C4-2B (cell line): ENCODE measurements around the gene NEURL2.

Experiments used
- H3K27ac ChIP-seq: fragments of 450-650 bp; 2 replicates; pipeline ENCODE4 v1.5.1; 2017
- CTCF ChIP-seq: fragments of 450-650 bp; conservative IDR thresholded peaks from 2 replicates; pipeline ENCODE4 v1.5.1; 2017; ENCODE audit warnings: mild to moderate bottlenecking
- ZFX ChIP-seq: fragments of 450-650 bp; IDR thresholded peaks from 2 replicates; pipeline ENCODE4 v1.6.1; 2017

Gene NEURL2

DNA sequence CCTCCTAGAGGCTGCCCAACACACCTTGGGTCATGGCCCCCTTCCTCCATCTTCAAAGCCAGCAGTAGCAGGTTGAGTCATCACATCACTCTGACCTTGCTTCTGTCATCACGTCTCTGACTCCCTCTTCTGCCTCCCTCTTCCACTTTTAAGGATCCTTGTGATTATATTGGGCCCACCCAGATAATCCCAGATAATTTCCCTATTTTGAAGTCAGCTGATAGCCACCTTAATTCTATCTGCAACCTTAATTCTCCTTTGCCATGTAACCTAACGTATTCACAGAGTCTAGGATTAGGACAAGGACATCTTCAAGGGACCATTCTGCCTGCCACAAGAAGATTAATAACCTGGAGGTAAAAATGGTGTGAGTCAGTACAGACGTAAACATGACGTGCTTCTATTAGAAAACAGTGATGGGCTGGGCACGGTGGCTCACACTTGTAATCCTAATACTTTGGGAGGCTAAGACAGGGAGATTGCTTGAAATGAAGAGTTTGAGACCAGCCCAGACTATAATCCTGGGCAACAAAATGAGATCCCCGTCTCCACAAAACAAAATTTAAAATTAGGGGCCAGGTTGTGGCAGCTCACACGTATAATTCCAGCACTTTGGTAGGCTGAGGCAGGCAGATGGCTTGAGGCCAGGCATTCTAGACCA, 30.3 kb downstream of the NEURL2 start:
- H3K27ac ChIP-seq = no peak overlapping the region
- TF ChIP-seq ZFX (no peak), CTCF (no peak)

DNA sequence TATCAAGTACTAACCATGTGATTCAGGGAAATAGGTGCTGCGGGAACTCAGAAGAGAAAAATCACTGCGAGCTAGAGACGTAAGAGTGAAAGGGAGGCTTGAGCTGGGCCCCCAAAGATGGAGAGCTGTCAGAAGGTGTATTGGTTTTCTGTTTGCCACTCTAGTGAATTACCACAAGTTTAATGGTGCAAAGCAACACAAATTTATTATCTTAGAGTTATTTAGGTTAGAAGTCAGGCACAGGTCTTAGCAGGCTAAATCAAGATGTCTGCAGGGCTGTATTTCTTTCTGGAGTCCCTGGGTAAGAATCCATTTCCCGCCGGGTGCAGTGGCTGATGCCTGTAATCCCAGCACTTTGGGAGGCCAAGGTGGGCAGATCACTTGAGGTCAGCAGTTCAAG, 31.1 kb downstream of the NEURL2 start:
- no peak for TF ChIP-seq ZFX
- no peak for TF ChIP-seq CTCF
- no peak overlapping the region for H3K27ac ChIP-seq

- TF ChIP-seq CTCF (no peak), ZFX (no peak)
- peak overlapping the region; percentile 73 for H3K27ac ChIP-seq
These were observed 33.2 kb downstream of the NEURL2 start for GRCh38 chr20:45857882-45858216.

DNA sequence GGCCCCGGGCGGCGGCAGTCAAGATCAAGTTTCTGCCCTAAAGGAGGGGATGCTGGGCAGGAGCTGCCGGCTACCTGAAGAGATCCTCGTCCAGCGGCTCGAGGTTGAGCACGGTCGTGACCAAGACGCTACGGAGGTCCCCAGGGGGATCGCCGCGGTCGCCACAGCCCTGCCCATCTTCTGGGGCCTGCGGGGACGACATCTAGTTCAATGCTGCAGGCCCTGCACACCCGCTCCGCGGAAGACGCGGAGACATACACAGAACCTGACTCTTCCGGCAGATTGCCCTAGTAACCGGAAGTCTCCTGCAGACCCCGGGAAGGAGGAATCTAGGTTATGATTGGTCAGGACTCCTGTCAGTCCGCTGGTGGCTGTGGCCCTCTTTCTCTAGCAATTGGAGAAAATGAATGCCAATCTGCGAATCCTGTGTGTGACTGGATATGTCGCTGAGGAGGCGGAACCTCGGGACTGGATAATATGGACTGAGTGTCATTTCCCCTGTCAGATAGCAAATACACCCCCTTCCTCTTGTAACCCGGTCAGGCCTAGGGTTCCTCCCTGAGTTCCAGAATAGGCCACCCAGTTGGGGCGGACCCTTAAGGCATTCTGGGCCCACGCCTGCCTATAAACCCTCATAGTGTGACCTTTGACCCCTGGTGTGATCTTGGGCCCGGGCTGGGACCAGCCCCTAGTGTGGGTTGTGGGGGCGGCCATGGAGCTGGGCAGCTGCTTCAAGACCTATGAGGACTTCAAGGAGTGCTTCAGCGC, 33.7 kb downstream of the NEURL2 start, which contains the start of the genes ACOT8 and ZSWIM3:
ACOT8 (minus strand) TSS at position 279 of the 768 bp plus-strand sequence; CDS start at position 202, 77 bp downstream.
ZSWIM3 (plus strand) TSS at position 501 of the 768 bp plus-strand sequence; CDS start at position 713, 212 bp downstream.
- peak; percentile 46; the same call in 1 of the 2 replicates for TF ChIP-seq ZFX
- no peak for TF ChIP-seq CTCF
- H3K27ac ChIP-seq = peak within 1 kb of the TSS; percentile 73

DNA sequence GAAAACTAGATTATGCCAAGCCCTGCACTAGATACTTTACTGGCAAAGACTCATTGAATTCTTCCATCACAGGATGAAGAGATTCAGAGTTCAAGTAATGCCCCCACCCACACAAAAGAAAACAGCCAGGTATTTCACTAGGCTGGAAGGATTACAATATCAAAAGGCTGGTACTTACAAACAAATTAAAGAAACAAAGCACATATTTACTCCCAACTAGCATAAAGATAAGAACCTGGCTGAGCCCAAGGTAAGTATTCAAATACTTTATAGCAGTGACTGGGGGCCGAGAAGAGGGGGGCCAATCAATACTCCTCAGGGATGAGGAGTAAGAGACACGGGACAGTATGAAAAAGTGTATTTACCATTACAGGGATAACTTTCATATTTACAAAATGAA, 37.5 kb downstream of the NEURL2 start:
- H3K27ac ChIP-seq = no peak overlapping the region
- TF ChIP-seq ZFX (no peak), CTCF (no peak)

DNA sequence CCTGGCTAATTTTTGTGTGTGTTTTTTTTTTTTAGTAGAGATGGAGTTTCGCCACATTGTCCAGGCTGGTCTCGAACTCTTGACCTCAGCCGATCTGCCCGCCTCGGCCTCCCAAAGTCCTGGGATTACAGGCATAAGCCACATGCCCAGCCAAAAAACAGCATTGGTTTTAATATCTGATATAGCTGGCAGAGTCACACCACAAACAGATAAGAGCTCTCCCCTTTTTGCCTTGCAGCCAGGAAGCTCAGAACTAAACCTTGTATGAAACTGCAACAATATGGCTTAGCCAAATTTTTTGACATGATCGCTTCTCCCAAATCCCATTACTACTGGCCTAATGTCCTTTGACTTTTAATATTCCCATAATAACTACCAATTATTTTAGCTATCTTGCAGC, 38.7 kb downstream of the NEURL2 start:
- no peak for TF ChIP-seq CTCF
- no peak for TF ChIP-seq ZFX

DNA sequence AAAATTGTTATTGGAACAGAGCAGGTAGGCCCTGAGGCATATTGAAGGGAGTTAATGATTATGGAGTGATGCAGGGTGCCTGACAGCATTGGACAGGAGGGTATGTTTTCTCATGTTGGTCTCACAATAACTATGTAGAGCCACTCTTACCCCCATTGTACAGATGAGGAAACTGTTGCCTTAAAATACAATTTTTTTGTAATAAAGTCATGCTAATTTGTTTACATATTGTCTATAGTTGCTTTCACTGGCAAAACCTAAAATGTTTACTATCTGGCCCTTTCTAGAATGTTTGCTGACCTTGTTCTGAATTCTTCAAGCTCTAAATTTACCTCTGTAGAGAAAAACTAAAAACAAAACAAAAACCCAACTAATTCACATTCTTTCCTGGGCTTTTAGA, 39.5 kb downstream of the NEURL2 start:
- no peak overlapping the region for H3K27ac ChIP-seq
- TF ChIP-seq CTCF (no peak), ZFX (no peak)

More for the DNA sequence above, 38.7 kb downstream of the NEURL2 start:
- no peak overlapping the region for H3K27ac ChIP-seq
